ENCODE measurements around the gene PFAS.
"Not testable (repeated sequence)": the region's sequence is repeated elsewhere in the genome, so short reads cannot be mapped to it uniquely, and the experiment has no call there.

Gene PFAS

GRCh38 chr17:8231701-8232100 is 17.4 kb upstream of the PFAS start:
- DNase-seq = no peak

- DNase-seq = no peak
These were observed 14.5 kb upstream of the PFAS start for GRCh38 chr17:8234361-8235270.

GRCh38 chr17:8235676-8236075 is 13.4 kb upstream of the PFAS start:
- no peak for DNase-seq

- DNase-seq = no peak
These were observed 11.9 kb upstream of the PFAS start for GRCh38 chr17:8237175-8237574.

- DNase-seq = no peak
These were observed 11.2 kb upstream of the PFAS start for GRCh38 chr17:8237886-8238285.

- DNase-seq = no peak
These were observed 5.3 kb upstream of the PFAS start for GRCh38 chr17:8243827-8244226.

GRCh38 chr17:8244768-8245167 is 4.3 kb upstream of the PFAS start:
- no peak for DNase-seq

GRCh38 chr17:8249621-8250500 is 772 bp downstream of the PFAS start:
- no peak for DNase-seq

- not testable (repeated sequence) for DNase-seq
These were observed 2.3 kb downstream of the PFAS start for GRCh38 chr17:8251411-8251810.

- no peak for DNase-seq
These were observed 4.7 kb downstream of the PFAS start for GRCh38 chr17:8253801-8254200.

- DNase-seq = no peak
These were observed 5.8 kb downstream of the PFAS start for GRCh38 chr17:8254881-8255280.

GRCh38 chr17:8255499-8255898 is 6.4 kb downstream of the PFAS start:
- no peak for DNase-seq

GRCh38 chr17:8256291-8256690 is 7.2 kb downstream of the PFAS start:
- no peak for DNase-seq

- no peak for DNase-seq
These were observed 7.6 kb downstream of the PFAS start for GRCh38 chr17:8256691-8257090.

GRCh38 chr17:8257801-8258200 is 8.7 kb downstream of the PFAS start:
- no peak for DNase-seq

- no peak for DNase-seq
These were observed 15.2 kb downstream of the PFAS start for GRCh38 chr17:8264320-8264719.

GRCh38 chr17:8264836-8265542 is 15.9 kb downstream of the PFAS start:
- DNase-seq = no peak

- no peak for DNase-seq
These were observed 17.8 kb downstream of the PFAS start for GRCh38 chr17:8266648-8267479.

GRCh38 chr17:8267480-8268147 is 18.5 kb downstream of the PFAS start:
- no peak for DNase-seq

GRCh38 chr17:8268550-8269298 is 19.6 kb downstream of the PFAS start:
- no peak for DNase-seq

GRCh38 chr17:8272421-8272820 is 23.3 kb downstream of the PFAS start:
- no peak for DNase-seq

Measured in SIG-M5 (cell line).